Stimulated activated CD4-positive, alpha-beta T cell treated with anti-CD3 and anti-CD28 coated beads, TNF-alpha, amount 100 ng/mL, for 24 hours (primary cell): ENCODE results near the gene SLC51A.
A peak's percentile ranks its signal among the peaks of the same experiment; 100 is the strongest.
"Not testable (repeated sequence)": the region's sequence is repeated elsewhere in the genome, so short reads cannot be mapped to it uniquely, and the experiment has no call there.

ENCODE experiments used
- DNase-seq, 3 experiments: peaks; one replicate each; pipeline ENCODE4 v3.0.0-alpha.2; 2020; ENCODE audit warnings: low read depth in 3 of 3

SLC51A gene

DNA sequence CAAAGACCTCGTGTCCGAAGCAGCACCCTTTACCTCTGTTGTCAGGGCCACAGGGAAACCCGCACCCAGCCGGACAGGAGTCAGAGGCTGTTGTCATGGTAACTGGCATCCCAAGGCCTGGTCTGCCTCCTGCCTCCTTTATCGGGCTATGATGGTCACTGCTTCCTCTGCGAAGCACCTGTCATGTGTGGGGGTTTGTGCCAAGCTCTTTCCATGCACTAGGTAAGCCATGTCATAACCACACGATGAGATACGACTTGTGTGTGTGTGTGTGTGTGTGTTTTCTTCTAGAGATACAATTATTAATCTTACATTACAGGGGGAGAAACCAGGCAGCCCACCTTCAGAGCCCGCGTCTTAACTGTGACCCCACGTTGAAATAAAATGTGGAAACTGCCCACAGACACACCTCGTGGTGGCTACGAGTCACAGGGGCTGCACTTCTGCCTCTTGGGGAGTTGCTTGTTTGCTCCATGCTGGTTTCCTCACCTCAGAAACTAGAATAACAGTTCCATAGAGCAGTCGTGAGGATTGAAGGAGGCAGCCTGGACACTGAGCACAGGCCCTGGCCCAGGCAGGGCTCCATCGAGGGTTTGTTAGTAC is 23.1 kb upstream of the SLC51A start:
- DNase-seq, result no peak

DNA sequence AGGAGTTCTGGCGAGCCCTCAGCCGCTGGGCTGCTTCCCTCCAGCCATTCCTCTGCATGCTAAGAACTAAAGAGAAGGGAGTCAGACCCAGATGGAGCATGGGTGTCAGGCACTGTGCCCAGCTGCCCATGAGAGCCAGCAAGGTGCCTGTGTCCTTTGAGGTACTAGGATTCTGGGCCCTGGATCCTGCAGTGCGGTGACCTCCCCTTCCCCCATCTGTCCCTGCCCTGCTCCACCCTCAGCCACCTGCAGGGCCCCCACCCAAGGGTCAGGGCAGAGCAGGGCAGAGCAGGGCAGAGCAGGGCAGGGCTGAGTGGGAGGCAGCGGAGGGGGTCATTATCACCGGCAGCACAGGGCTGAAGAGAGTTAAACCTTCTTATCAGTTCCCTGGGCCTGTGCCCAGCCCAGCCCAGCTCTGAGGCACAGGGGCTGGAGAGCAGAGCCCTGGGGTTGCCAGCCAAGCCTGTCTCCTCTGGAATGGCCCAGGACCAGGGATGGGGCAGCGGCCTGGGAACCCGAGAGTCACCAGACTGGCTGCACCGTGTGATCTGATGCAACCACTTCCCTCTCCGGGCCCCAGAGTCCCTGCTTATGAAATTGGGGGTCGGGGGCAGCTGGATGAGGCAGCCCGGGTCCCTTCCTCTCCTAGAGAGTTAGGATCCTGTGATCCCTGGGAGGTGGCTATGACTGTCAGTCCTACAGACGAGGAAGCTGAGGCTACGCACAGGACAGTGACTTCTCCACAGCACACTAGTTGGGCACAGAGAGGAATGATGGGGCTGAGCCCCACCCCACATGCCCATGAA is 22.4 kb upstream of the SLC51A start:
- no peak for DNase-seq

DNA sequence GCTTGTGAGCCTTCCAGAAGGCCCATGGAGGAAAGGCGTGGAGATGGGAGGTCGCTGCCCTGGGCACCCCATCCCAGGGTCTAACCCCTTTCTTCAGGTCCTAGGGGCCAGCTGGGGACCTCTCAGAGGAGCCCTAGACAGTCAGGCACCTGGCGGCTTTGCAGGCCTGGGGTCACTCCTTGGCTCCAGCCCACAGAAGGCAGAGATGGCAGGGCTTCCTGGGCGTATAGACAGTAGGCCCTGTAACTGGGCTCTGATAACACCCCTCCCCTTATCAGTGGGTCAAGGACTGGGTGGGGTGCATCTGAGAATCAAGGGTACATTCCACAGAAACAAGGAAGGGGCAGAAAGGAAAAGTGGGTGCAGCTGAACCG is 21.8 kb upstream of the SLC51A start:
- DNase-seq, result no peak

DNA sequence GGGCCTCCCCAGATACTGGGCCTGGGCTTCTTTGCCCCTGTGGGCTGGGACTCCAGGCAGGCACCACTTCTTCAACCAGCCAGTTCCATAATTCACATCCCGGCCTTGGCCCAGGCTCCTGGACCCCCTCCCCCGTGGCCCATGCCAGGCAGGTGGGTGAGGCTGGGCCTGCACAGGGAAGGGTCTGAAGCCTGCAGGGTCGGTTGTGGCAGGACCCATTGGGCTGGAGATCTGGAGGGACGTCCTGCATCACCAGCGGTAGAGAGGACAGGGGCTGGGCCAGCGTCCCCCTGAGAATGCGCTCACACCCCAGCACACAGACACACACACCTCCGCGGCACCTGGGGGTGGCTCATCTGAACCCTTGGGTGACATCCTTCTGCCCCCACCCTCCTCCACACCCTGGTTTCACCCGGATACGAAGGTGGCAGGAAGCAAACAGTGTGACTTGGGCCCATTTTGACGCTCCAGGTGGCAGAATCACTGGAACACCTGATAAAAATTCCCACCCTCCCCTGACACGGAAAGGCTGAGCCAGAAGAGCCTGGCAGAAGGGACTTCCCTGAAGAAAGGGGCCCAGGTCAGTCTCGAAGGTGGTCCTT is 20.6 kb upstream of the SLC51A start:
- DNase-seq, result no peak

DNA sequence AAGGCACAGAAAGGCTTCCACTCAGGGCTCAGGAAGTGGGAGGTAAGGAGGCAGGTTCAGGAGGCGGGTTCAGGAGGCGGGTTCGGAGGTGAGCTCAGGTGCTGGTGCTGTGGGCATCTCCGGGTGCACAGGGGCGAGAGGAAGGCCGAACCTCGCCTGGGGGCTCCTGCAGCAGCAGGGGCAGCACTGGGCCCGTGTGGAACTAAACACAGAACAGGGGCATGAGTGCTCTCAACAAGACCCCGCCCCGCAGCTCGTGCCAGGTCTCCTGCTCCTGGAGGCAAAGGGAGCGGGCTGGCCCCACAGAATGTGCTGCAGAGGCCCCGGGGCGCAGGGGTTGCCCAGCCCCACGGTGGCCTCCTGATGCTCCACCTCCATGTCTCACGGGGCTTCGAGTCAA is 18.8 kb upstream of the SLC51A start:
- no peak for DNase-seq

DNA sequence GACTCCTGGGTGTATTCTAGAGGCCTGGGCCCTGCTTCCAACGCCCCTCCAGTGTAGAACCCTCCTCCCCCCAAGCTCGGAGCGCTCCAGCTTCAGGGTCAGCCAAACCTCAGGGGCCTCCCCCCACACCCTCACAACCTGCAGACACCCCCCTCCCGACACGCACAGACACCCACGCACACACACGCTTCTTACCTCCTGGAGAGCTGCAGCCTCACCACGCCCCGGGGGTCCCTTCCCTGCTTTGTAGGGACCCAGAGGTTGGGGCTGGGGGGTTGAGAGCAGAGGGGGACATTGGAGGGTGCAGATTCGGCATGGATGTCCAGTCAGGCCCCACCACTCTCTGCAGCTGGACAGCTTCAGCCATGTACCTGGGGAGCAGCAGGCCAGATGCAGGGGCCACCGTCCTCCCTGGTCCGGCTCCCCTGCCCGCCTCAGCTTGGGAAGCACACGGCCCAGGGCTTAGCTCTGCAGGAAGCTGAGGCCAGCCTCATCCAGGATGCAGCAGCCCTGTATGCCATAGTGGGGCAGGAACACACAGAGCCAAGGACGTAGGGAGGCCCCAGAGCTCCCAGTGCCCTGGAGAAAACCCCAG is 18.2 kb upstream of the SLC51A start:
- no peak for DNase-seq

DNA sequence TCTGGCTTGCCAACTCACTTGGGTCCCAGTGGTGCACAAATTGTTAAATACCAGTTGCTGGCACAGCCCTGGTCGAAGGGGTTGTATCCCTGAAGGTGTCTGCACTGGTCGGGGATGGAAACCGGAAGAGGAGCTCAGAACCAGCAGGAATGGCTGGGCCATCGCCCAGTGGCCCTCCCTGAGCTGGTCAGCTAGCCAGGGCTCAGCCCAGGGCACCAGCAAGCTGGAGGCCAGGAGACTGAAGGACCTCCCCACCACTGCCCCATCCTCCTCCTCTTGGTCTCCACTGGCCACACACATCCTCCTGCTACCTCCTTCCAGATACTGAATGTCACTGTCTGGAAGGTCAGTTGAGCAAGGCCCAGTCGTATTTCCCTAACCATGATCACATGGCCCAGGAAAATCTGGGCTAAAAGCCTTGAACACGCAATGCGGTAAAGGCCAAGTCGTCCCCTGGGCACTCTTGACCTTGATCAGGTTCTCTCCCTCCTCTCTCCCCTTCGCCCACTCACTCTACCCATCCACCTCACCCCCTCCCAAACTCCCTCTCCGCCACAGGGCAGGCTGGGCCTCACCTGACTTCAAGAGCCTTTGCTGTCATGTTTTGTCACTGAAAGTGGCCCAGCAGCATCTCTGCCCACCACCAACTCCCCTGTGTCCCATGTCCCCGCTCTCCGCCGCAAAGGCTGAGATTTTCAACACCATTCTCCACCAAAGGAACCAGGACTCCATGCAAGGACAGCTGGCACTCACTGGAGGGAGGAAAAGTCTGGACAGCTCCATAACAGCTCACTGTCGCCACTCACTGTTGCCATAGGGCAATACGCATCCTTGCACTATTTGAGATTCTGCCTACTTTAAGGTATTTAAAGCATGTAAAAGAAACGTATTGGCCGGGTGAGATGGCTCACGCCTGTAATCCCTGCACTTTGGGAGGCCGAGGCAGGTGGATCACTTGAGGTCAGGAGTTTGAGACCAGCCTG is 17.3 kb upstream of the SLC51A start:
- no peak for DNase-seq

DNA sequence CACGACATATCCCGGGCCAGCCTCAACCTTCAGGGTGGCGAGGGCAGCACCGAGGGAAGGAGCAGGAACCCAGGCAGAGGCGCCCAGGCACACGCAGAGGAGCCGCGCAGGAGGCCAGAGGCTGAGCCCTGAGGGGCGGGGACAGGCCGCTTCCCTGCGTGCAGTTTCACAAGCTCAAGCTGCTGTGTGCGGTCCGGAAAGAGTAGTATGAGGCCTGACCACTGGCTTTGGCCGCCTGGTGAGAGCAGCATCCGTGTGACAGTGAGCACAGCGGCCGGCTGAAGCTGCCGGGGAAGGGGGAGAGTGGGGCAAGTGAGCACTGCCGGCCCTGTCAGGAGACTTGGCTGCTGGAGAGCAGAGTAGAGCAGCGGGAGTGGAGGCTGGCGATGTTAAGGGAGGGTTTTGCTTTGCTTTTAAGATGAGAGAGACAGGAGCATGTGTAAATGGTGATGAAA is 13.8 kb upstream of the SLC51A start:
- no peak for DNase-seq

DNA sequence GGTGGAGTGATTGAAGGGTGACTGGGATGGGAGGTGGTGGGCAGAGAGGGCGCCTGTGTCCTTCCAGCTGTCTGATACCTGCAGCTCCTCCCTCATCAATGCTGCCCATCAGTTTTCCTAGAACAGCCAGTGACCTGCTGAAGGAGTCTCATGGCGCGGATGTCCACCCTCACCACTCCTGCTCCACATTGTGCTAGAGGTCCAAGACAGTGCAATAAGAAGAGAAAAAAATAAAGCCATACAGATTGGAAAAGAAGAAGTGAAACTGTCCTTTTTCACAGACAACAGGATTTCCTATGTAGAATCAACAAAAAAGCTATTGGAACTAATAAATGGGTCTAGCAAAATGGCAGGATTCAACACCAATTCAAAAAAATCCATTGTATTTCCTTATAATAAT is 12.5 kb upstream of the SLC51A start:
- no peak for DNase-seq

DNA sequence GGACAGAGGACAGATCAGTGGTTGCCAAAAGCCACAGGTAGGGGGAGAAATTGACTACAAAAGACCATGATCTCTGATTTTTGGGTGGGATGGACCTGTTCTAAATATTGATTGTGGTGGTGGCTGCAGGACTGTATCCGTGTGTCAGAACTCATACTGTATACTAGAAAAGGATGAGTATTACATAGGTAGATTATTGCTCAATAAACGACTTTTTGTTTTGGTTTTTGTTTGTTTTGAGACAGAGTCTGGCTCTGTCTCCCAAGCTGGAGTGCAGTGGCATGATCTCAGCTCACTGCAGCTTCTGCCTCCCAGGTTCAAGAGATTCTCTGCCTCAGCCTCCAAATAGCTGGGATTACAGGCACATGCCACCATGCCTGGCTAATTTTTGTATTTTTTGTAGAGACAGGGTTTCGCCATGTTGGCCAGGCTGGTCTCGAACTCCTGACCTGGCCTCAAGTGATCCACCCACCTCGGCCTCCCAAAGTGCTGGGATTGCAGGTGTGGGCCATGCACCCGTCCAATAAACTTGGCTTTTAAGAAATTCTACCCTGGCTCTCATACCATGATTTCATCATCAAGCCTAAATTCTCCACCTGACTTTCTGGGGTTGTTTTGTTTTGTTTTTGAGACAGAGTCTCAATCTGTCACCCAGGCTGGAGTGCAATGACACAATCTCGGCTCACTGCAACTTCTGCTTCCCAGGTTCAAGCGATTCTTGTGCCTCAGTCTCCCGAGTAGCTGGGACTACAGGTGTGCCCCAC is 10.7 kb upstream of the SLC51A start:
- not testable (repeated sequence) for DNase-seq

DNA sequence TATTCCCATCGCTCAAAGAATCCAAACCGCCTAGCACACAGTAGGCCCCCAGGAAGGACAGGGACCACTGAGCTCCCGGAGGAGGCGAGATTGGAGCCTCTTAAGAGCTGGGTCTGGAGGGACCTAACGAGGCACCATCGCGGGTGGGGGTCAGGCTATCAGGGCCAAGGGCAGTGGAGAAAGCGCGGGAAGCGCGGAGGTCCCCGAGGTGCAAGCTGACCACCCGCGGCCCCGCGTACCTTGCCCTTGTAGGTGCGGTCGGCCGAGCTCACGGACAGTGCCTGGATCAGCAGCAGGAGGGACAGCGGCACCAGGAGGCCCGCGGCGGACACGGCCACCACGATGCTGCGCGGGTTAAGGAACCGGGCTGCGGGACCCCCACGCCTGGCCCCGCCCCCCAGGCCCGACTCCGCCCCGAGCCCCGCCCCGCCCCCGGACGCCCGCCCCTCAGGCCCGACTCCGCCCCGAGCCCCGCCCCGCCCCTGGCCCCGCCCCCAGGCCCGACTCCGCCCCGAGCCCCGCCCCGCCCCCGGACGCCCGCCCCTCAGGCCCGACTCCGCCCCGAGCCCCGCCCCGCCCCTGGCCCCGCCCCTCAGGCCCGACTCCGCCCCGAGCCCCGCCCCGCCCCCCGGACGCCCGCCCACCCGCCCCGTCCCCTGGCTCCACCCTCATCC is 9.0 kb upstream of the SLC51A start:
- no peak for DNase-seq

DNA sequence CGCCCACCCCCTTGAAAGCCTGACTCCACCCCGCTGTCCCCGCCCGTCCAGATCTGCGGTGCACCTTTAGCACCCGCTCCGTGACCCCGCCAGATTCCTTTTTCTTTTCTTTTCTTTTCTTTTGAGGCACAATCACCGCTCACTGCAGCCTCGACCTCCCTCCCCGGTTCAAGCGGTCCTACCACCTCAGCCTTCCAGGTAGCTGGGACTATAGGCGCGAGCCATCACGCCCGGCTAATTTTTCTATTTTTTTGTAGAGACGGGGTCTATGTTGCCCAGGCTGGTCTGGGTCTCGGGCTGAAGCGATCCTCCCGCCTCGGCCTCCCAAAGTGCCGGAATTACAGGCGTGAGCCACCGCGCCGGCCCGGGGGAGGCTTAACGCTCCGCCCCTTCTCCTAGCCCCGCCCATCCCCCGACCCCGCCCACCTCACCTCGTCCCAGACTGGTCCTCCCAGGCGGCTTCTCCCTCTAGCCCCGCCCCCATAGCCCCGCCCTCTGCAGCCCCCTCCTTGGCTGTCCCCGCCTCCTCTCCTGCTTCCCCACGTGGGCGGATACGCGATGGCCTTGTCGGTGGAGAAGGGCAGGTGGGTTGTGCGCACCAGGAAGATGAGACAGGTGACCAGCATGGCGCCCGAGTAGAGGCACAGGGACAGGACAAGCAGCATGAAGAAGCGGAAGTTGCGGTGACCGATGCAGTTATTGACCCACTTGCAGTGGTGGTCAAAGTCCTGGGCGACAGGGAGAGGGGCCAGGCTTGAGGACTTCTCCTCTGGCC is 8.3 kb upstream of the SLC51A start:
- peak in 2 of 3 experiments; percentile 22 to 68 for DNase-seq

DNA sequence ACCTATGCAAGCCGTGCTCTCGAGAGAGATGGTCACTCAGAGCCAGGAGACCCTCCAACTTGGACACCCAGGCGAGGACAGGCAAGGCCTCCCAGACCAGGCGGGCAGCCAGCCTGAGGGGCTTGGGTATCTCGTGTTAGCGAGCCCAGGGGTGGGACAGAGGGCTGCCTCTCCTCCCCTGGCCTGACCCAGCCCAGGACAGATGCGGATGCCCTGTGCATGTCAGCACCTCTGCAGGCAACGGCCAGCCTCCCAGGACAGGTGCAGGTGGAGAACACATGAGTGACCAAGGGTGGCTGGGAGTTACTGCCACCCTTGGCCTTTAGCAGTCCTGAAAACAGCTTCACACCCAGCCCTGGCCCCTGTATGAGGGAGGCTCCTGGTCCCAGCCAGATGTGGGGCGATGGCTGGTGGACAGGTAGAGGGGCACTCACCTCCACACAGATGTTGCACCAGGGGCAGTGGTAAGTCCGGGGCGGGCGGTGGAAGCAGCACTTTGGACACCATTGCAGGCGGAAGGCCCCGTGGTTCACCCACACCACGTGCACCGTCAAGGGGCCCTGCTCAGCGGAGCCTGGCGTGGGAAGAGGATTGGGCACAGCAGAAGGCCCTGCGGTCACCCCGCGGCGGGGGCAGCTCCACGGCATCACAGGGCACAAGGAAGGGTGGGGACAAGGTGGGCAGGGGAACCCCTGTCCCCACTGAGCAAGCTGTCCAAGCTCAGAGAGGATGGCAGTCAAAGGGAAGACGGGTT is 7.2 kb upstream of the SLC51A start:
- no peak for DNase-seq

DNA sequence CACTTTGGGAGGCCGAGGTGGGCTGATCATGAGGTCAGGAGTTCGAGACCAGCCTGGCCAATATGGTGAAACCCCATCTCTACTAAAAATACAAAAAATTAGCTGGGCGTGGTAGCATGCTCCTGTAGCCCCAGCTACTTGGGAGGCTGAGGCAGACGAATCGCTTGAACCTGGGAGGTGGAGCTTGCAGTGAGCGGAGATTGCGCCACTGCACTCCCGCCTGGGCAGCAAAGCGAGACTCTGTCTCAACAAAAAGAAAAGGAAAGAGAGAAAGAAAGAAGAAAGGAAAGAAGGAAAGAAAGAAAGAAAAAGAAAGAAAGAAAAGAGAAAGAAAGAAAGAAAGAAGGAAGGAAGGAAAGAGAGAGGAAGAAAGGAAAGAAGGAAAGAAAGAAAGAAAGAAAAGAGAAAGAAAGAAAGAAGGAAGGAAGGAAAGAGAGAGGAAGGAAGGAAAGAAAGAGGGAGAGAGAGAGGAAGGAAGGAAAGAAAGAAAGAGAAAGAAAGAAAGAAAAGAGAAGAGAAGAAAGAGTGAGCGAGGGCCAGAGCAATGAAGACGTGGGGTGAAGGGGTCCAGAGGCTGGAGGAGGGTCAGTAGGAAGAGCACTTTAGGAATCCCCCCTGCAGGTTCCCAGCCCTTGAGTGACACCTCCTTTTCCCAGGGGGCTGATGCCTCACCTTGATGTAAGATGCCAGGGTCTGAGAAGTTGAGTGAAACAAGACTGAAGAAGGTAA is 6.2 kb upstream of the SLC51A start:
- DNase-seq, result not testable (repeated sequence)

DNA sequence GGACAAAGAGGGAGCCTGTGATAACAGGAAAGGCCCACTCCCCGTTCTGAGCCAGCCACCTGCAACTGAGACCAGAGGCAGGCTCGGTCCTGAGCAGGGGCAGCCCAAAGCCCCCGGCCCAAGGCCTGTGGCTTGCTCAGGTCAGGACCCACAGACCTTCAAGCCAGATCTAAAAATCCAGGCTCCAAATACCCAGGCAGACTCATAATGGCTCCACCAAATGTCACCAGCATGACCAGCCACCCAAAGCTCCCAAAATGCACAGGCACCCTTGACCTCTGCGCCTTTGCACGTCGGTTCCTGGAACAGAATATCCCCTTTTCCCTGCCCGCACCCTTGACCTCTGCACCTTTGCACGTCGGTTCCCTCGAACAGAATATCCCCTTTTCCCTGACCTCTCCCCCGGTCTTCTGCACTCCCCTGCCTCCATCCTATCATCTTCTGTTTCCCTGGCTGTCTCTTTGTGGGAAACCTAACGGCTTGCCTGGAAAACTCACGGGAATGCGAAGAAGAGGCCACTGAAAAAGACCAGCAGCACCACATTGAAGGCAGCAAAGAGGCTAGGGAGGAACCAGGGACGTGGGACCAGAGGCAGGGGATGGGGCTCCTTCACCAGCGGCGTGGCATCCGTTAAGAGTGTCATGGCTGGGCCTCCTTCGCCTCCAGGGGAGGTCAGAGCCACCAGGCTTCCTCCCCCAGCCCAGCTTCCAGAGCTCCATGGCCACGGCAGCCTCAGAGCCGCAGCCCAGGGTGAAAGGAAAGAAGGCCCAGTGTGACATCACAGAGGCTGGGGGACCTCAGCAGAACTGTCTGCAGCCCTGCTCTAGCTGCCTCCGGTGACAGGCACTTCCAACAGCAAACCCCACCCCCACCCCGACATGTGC is 5.4 kb upstream of the SLC51A start, which contains the start of gene ZDHHC19:
TSS of gene ZDHHC19 (minus strand) at position 728 of the 884 bp plus-strand sequence. CDS start at position 643, 85 bp downstream.
- no peak for DNase-seq

DNA sequence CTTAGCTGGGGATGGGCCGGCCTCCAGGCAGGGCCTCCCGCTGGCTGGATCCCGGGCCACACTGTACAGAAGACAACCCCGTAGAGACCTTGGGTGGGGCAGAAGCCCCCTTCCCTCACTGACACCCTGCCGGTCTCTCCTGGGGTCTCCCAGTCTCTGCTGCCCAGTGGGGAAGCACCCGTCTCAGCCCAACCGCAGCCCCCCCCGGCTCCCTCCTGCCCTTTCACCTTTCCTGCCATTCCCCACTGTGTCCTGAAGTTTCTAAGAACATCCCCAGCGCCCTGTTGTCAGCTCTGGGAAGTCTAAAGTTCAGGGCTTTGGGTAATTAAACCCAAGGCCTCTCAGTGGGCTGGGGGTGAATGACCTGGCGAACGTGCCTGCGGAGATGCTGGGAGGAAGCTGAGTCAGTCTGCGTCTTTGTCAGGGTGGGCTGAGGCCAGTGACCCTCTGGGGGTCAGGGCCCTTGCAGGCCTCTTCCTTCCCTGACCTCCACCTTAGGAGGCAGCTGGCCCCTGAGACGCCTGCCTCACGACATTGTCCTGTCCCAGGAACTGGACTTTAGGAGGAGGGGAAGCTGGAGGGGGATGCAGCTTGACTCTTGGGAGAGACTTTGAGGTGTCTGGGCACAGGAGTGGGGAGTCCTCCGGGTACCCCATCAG is 1.4 kb upstream of the SLC51A start:
- no peak for DNase-seq
